Measurements from ENCODE around the gene S1PR3.

DNA sequence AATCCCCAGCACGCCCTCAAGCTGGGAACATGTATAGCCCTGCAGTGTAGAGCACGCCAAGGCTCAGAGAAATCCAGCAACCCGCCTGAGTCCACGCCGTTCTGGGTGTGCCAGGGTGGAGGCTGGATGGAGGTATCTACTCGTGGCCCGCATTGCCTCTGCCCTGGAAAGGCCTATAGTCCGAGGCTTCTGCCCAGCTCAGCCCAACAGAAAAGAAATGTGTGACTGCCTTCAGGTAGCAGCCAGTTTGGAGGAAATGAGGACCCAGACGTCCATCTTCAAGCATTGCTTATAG is 18.2 kb downstream of the S1PR3 start:
- TF ChIP-seq, protein P1, sequence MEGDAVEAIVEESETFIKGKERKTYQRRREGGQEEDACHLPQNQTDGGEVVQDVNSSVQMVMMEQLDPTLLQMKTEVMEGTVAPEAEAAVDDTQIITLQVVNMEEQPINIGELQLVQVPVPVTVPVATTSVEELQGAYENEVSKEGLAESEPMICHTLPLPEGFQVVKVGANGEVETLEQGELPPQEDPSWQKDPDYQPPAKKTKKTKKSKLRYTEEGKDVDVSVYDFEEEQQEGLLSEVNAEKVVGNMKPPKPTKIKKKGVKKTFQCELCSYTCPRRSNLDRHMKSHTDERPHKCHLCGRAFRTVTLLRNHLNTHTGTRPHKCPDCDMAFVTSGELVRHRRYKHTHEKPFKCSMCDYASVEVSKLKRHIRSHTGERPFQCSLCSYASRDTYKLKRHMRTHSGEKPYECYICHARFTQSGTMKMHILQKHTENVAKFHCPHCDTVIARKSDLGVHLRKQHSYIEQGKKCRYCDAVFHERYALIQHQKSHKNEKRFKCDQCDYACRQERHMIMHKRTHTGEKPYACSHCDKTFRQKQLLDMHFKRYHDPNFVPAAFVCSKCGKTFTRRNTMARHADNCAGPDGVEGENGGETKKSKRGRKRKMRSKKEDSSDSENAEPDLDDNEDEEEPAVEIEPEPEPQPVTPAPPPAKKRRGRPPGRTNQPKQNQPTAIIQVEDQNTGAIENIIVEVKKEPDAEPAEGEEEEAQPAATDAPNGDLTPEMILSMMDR (IDR thresholded peaks at IDR 0.05), result no peak
- TF ChIP-seq POLR2A (IDR thresholded peaks at IDR 0.05) (no peak), POLR2AphosphoS5 (IDR thresholded peaks at IDR 0.05) (no peak), EP300 (IDR thresholded peaks at IDR 0.05; ENCODE audit: low read depth) (no peak)
